Measurements from ENCODE around the gene FAM83F. TPM values are rescaled to one million over a fixed set of nuclear protein-coding genes. Genes with fewer than 3 reads are reported as not detected.
"Not testable (repeated sequence)": the region's sequence is repeated elsewhere in the genome, so short reads cannot be mapped to it uniquely, and the experiment has no call there.

FAM83F gene
- total RNA-seq, 5 donors from 2014 or later (not counting 1 experiment from before 2014, with no cell fraction given): 0.26 to 4.9 (median 0.79) TPM

DNA sequence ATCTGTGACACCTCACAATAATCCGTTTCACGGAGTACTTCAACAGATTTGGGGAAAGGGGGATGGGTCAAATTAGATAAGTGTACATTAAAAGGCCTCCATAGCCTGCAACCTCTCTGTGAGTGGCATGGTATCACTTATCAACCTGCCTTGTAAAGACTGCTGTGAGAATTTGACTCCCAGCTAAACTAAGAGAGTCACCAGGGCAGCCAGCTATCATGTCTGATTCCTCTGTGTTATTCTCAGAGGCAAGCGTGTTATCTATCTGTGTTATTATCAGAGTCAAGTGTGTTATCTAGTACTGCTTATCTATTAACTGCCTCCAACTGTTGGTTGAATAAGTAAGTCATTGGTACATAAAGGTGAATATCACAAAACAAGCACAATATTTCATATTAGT, 4.1 kb upstream of the FAM83F start:
- no peak for ATAC-seq (replicated peaks in 1 of 4)
- CTCF ChIA-PET: no interaction called here

DNA sequence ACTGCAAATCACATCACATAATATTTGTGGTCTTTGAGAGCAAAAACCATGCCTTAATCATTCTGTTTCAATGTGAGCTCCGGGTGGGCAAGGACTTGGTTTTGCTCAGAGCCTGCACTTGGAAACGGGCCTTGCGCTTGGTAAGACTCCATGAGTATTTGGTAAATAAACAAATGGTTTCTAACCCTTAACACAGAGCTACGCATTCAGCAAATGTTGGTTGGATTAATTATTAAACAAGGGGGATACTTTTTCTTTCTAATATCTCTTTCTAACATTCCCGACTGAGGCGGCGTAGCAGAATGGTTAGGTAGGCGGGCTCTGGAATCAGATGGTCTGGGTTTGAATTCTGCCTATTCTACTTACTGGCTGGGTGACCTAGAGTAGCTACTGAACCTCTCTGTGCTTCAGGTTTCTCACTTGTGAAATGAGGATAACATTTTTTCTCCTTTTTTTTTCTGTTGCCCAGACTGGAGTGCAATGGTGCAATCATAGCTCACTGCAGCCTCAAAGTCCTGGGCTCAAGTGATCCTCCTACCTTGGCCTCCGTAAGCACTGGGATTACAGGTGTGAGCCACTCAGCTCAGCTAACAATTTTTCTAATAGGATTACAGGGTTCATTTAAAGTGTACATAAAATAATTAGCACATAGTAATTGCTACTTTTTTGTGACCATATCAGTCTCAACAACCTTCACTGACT, 3.4 kb upstream of the FAM83F start:
- WGBS (ENCODE audit: insufficient coverage): no CpG with 5 or more reads among the region's 9 CpGs
- H3K9me3 ChIP-seq: no peaks in the 10 kb centered on the region
- Mint-ChIP-seq H3K27ac (no peak overlapping the region), H3K27me3 (peaks cover 6 to 25% of the 10 kb centered on the region in 2 donors), H3K36me3 (no peaks in the 10 kb centered on the region), H3K4me1 (peaks cover 10 to 16% (median 12%) of the 10 kb centered on the region in 3 donors), H3K4me3 (no peak overlapping the region), H3K9me3 (no peaks in the 10 kb centered on the region)
- H3K27ac ChIP-seq (ENCODE audit: low read length): no peak overlapping the region
- ChIA-PET POLR2A (interaction anchor here in 1 of 2 donors (0.8 kb wide), 1 partner anchor 592 kb away, joined by 3 read pairs; no protein-coding TSS in a partner anchor), CTCF (interaction anchor here in 1 of 2 donors (1.1 kb wide), 1 partner anchor 14 kb away, joined by 4 read pairs; no protein-coding TSS in a partner anchor)
- peaks cover 0 to 32% of the 10 kb centered on the region in 2 experiments for H3K27me3 ChIP-seq (replicated peaks in 1 of 2; ENCODE audit: control insufficient read depth in 2 of 2, extremely low read depth in 1 of 2, insufficient read depth in 2 of 2, low read length in 1 of 2)
- peaks cover 0 to 13% of the 10 kb centered on the region in 2 experiments for H3K4me1 ChIP-seq (ENCODE audit: control insufficient read depth in 1 of 2, extremely low read depth in 1 of 2, insufficient read depth in 2 of 2, low read length in 2 of 2)
- no peak overlapping the region for H3K4me3 ChIP-seq (ENCODE audit: control insufficient read depth in 1 of 2, extremely low read depth in 1 of 2, low read length in 1 of 2)
- no peaks in the 10 kb centered on the region for H3K36me3 ChIP-seq (ENCODE audit: control insufficient read depth in 2 of 2, extremely low read depth in 1 of 2, insufficient read depth in 1 of 2, low read length in 1 of 2)
- no peak for DNase-seq
- no peak for ATAC-seq (replicated peaks in 1 of 4)

More for the DNA sequence above, 4.1 kb upstream of the FAM83F start:
- Mint-ChIP-seq H3K9me3 (no peaks in the 10 kb centered on the region), H3K36me3 (no peaks in the 10 kb centered on the region), H3K4me1 (peaks cover 15 to 16% (median 16%) of the 10 kb centered on the region in 3 donors), H3K4me3 (no peak overlapping the region), H3K27me3 (peaks cover 6 to 20% of the 10 kb centered on the region in 2 donors), H3K27ac (no peak overlapping the region)
- 80% methylated on average over 1 of the region's 3 CpGs for WGBS (ENCODE audit: insufficient coverage)
- no peak for DNase-seq
- Histone ChIP-seq H3K4me1 (ENCODE audit: control insufficient read depth in 1 of 2, extremely low read depth in 1 of 2, insufficient read depth in 2 of 2, low read length in 2 of 2) (peaks cover 0 to 17% of the 10 kb centered on the region in 2 experiments), H3K4me3 (ENCODE audit: control insufficient read depth in 1 of 2, extremely low read depth in 1 of 2, low read length in 1 of 2) (no peak overlapping the region), H3K9me3 (no peaks in the 10 kb centered on the region), H3K27ac (ENCODE audit: low read length) (no peak overlapping the region), H3K27me3 (replicated peaks in 1 of 2; ENCODE audit: control insufficient read depth in 2 of 2, extremely low read depth in 1 of 2, insufficient read depth in 2 of 2, low read length in 1 of 2) (peaks cover 0 to 27% of the 10 kb centered on the region in 2 experiments), H3K36me3 (ENCODE audit: control insufficient read depth in 2 of 2, extremely low read depth in 1 of 2, insufficient read depth in 1 of 2, low read length in 1 of 2) (no peaks in the 10 kb centered on the region)
- POLR2A ChIA-PET: no interaction called here

DNA sequence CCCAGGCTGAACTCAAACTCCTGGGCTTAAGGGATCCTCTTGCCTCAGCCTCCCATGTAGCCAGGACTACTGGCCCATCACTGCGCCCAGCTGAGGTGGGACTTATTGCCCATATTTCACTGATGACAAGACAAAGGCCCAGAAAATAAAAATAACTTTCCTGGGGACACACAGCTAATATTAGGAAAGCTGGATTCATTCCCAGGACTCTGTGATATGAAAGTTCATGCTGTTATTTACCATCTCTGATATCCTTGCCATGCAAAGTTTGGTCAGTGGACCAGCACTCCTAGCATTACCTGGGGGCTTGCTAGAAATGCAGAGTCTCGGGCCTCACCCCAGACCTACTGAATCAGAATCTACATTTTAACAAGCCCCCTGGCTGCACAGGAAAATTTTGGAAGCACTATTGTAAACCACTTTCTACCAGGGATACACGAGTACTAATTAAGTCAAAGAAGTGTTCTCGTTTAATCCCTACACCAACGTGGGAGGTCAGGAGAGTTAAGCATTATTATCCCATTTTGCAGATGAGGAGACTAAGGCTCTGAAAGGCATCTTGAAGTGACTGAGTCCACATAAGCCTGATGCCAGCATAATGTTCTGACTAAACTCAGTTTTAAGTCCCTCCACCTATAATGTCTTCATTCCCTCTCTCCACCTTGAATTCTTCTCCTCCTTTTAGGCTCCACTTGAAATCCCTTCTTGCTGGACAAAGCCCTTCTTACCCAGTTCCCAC, 2.5 kb upstream of the FAM83F start:
- H3K4me3 ChIP-seq (ENCODE audit: control insufficient read depth in 1 of 2, extremely low read depth in 1 of 2, low read length in 1 of 2): no peak overlapping the region
- 74% methylated on average over 2 of the region's 5 CpGs for WGBS (ENCODE audit: insufficient coverage)
- H3K27ac ChIP-seq (ENCODE audit: low read length): no peak overlapping the region
- CTCF ChIA-PET: interaction anchor here in 1 of 2 donors (1.1 kb wide), 1 partner anchor 14 kb away, joined by 4 read pairs; no protein-coding TSS in a partner anchor
- H3K9me3 ChIP-seq: no peaks in the 10 kb centered on the region
- Mint-ChIP-seq H3K4me1 (peaks cover 7 to 14% (median 11%) of the 10 kb centered on the region in 3 donors), H3K36me3 (no peaks in the 10 kb centered on the region), H3K9me3 (no peaks in the 10 kb centered on the region), H3K27ac (no peak overlapping the region), H3K4me3 (no peak overlapping the region), H3K27me3 (peaks cover 9 to 34% of the 10 kb centered on the region in 2 donors)
- H3K36me3 ChIP-seq (ENCODE audit: control insufficient read depth in 2 of 2, extremely low read depth in 1 of 2, insufficient read depth in 1 of 2, low read length in 1 of 2): no peaks in the 10 kb centered on the region
- DNase-seq (no peak), ATAC-seq (replicated peaks in 1 of 4) (no peak)
- peaks cover 0 to 13% of the 10 kb centered on the region in 2 experiments for H3K4me1 ChIP-seq (ENCODE audit: control insufficient read depth in 1 of 2, extremely low read depth in 1 of 2, insufficient read depth in 2 of 2, low read length in 2 of 2)
- POLR2A ChIA-PET: interaction anchor here in 1 of 2 donors (0.6 kb wide), 1 partner anchor 820 kb away, joined by 5 read pairs; no protein-coding TSS in a partner anchor
- H3K27me3 ChIP-seq (replicated peaks in 1 of 2; ENCODE audit: control insufficient read depth in 2 of 2, extremely low read depth in 1 of 2, insufficient read depth in 2 of 2, low read length in 1 of 2): peaks cover 0 to 37% of the 10 kb centered on the region in 2 experiments

DNA sequence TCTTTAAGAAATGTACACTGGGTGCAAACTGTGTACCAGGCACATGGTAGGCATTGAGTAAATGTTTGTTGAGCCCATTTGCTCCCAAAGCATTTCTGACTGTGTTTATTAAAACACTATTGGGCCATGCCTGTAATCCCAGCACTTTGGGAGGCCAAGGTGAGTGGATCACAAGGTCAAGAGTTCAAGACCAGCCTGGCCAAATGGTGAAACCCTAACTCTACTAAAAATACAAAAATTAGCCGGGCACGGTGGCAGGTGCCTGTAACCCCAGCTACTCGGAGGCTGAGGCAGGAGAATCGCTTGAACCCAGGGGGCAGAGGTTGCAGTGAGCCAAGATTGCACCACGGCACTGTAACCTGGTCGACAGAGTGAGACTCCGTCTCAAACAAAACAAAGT, 1.9 kb upstream of the FAM83F start:
- POLR2A ChIA-PET: interaction anchor here in 1 of 2 donors (0.6 kb wide), 1 partner anchor 820 kb away, joined by 5 read pairs; no protein-coding TSS in a partner anchor
- CTCF ChIA-PET; H3K27ac ChIP-seq (ENCODE audit: low read length); H3K4me3 ChIP-seq (ENCODE audit: control insufficient read depth in 1 of 2, extremely low read depth in 1 of 2, low read length in 1 of 2); DNase-seq; H3K27ac Mint-ChIP-seq; H3K36me3 Mint-ChIP-seq; ATAC-seq (replicated peaks in 1 of 4); H3K36me3 ChIP-seq (ENCODE audit: control insufficient read depth in 2 of 2, extremely low read depth in 1 of 2, insufficient read depth in 1 of 2, low read length in 1 of 2); H3K9me3 ChIP-seq; H3K9me3 Mint-ChIP-seq; H3K4me3 Mint-ChIP-seq: not testable (repeated sequence)
- 100% methylated on average over 5 of the region's 7 CpGs for WGBS (ENCODE audit: insufficient coverage)
- Histone ChIP-seq H3K4me1 (ENCODE audit: control insufficient read depth in 1 of 2, extremely low read depth in 1 of 2, insufficient read depth in 2 of 2, low read length in 2 of 2) (peaks cover 0 to 13% of the 10 kb centered on the region in 2 experiments), H3K27me3 (replicated peaks in 1 of 2; ENCODE audit: control insufficient read depth in 2 of 2, extremely low read depth in 1 of 2, insufficient read depth in 2 of 2, low read length in 1 of 2) (peaks cover 0 to 43% of the 10 kb centered on the region in 2 experiments)
- Mint-ChIP-seq H3K27me3 (peaks cover 9 to 36% of the 10 kb centered on the region in 2 donors), H3K4me1 (peaks cover 7 to 14% (median 11%) of the 10 kb centered on the region in 3 donors)

DNA sequence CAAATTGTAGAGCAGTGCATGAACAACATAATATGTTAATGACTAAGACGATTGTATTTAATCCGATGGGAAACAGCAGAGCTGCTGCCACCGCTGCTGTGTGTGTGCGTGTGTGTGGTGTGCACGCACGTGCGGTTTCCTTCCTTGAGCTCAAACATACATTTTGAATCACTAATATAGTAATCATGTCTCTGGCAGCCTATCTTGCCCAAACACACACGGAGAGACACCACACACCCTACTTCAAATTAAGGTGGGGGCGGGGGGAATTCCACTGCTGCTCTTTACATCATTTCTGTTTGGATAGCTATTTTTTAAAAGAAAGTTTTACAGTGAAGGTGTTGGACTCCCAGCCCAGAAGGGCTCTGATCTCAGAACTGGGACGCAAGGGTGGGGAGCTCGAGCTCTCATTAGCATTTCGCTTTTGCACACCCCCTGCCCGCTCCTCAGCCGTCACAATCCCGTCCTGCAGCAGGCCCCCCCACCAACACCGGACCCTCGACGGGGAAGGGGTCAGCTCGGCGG, 651 bp upstream of the FAM83F start:
- Mint-ChIP-seq H3K36me3 (no peaks in the 10 kb centered on the region), H3K4me1 (peaks cover 7 to 14% (median 11%) of the 10 kb centered on the region in 3 donors), H3K9me3 (no peaks in the 10 kb centered on the region), H3K27ac (no peak overlapping the region), H3K4me3 (peak overlapping the region; percentile 68 to 71 (median 69)), H3K27me3 (peaks cover 4 to 44% of the 10 kb centered on the region in 2 donors)
- peaks cover 0 to 13% of the 10 kb centered on the region in 2 experiments for H3K4me1 ChIP-seq (ENCODE audit: control insufficient read depth in 1 of 2, extremely low read depth in 1 of 2, insufficient read depth in 2 of 2, low read length in 2 of 2)
- H3K36me3 ChIP-seq (ENCODE audit: control insufficient read depth in 2 of 2, extremely low read depth in 1 of 2, insufficient read depth in 1 of 2, low read length in 1 of 2): no peaks in the 10 kb centered on the region
- CTCF ChIA-PET: interaction anchor here (0.6 to 0.8 kb wide), 4 partner anchors 20 to 999 kb away, joined by 3 to 4 read pairs (median 4); no protein-coding TSS in a partner anchor
- H3K4me3 ChIP-seq (ENCODE audit: control insufficient read depth in 1 of 2, extremely low read depth in 1 of 2, low read length in 1 of 2): peak overlapping the region; percentile 7 to 23
- H3K27ac ChIP-seq (ENCODE audit: low read length): no peak overlapping the region
- WGBS (ENCODE audit: insufficient coverage): 21% methylated on average over 12 of the region's 20 CpGs
- H3K27me3 ChIP-seq (replicated peaks in 1 of 2; ENCODE audit: control insufficient read depth in 2 of 2, extremely low read depth in 1 of 2, insufficient read depth in 2 of 2, low read length in 1 of 2): peaks cover 0 to 38% of the 10 kb centered on the region in 2 experiments
- ATAC-seq (replicated peaks in 1 of 4) (peak; percentile 54 to 90 (median 60)), DNase-seq (peak in 34 of 35 experiments; percentile 19 to 87 (median 67))
- POLR2A ChIA-PET: interaction anchor here (0.6 to 1.1 kb wide), 8 partner anchors 10 to 677 kb away, joined by 3 to 12 read pairs (median 4); no protein-coding TSS in a partner anchor
- no peaks in the 10 kb centered on the region for H3K9me3 ChIP-seq

Measured in T-cell (primary cell).